HG03520 (cell line): Measurements from ENCODE around the gene LSP1.

Experiments used
- ATAC-seq: cut with Tn5 transposase; IDR thresholded peaks from one replicate; pipeline ENCODE4 v1.9.1; 2021; ENCODE audit warnings: mild to moderate bottlenecking, moderate library complexity; ENCODE audit not compliant: unreplicated experiment

Gene LSP1

GRCh38 chr11:1913271-1914060 lies 60.6 kb downstream of the LSP1 start:
- ATAC-seq = no peak

GRCh38 chr11:1915795-1916131 lies 62.9 kb downstream of the LSP1 start:
- ATAC-seq = no peak

GRCh38 chr11:1916132-1916985 lies 63.5 kb downstream of the LSP1 start:
- ATAC-seq = no peak

- no peak for ATAC-seq
Measured at GRCh38 chr11:1916986-1917522, 64.2 kb downstream of the LSP1 start.

- ATAC-seq = no peak
Measured at GRCh38 chr11:1917523-1918435, 64.9 kb downstream of the LSP1 start.

- ATAC-seq = no peak
Measured at GRCh38 chr11:1918436-1919315, 65.8 kb downstream of the LSP1 start.

GRCh38 chr11:1919391-1920127 lies 66.7 kb downstream of the LSP1 start, which contains the start of gene TNNT3:
Gene TNNT3 (plus strand): TSS chr11:1919703. CDS start chr11:1922875, 3,172 bp downstream.
- ATAC-seq = no peak

- ATAC-seq = no peak
Measured at GRCh38 chr11:1920128-1920908, 67.4 kb downstream of the LSP1 start.

GRCh38 chr11:1920909-1921573 lies 68.2 kb downstream of the LSP1 start:
- ATAC-seq = no peak

GRCh38 chr11:1921574-1922141 lies 68.8 kb downstream of the LSP1 start:
- no peak for ATAC-seq

- no peak for ATAC-seq
Measured at GRCh38 chr11:1922481-1923081, 69.7 kb downstream of the LSP1 start.

- no peak for ATAC-seq
Measured at GRCh38 chr11:1923201-1923956, 70.5 kb downstream of the LSP1 start.

- no peak for ATAC-seq
Measured at GRCh38 chr11:1924181-1924580, 71.3 kb downstream of the LSP1 start.

- ATAC-seq = no peak
Measured at GRCh38 chr11:1924646-1925372, 71.9 kb downstream of the LSP1 start.

- ATAC-seq = no peak
Measured at GRCh38 chr11:1925373-1926155, 72.7 kb downstream of the LSP1 start.
